Kidney epithelial cell (primary cell): ENCODE measurements around the gene PDCD4. TPM values are rescaled to one million over a fixed set of nuclear protein-coding genes. Genes with fewer than 3 reads are reported as not detected.
"Not testable (repeated sequence)": the region's sequence is repeated elsewhere in the genome, so short reads cannot be mapped to it uniquely, and the experiment has no call there.

Experiments used
- DNase-seq: peaks from one replicate; pipeline ENCODE4 v3.0.0-alpha.2; 2010; ENCODE audit warnings: low read depth
- H3K27me3 ChIP-seq: 2 replicates; pipeline ENCODE4 v1.6.0; 2011; ENCODE audit warnings: low read length; ENCODE audit not compliant: control insufficient read depth, insufficient read depth
- H3K36me3 ChIP-seq: 2 replicates; pipeline ENCODE4 v1.5.1; 2011; ENCODE audit warnings: low read length; ENCODE audit not compliant: control insufficient read depth, insufficient read depth
- H3K4me3 ChIP-seq: 2 replicates; pipeline ENCODE4 v1.5.1; 2011; ENCODE audit warnings: low read depth, mild to moderate bottlenecking, control low read depth, low read length
- total RNA-seq: library from RNA; depleted of rRNA; stranded (reverse); fragments of >200 nt; gene quantifications from 2 replicates; pipeline ENCODE4 v1.2.3, GENCODE V29; 2015
- TF ChIP-seq, protein P1 (sequence below): IDR thresholded peaks from 2 replicates; pipeline ENCODE4 v1.5.1; 2011; ENCODE audit warnings: mild to moderate bottlenecking, moderate library complexity, low read length, control low read depth, inconsistent platforms; ENCODE audit not compliant: insufficient read depth, poor library complexity, severe bottlenecking

The PDCD4 gene
- total RNA-seq, 1 donor from 2014 or later: 35.7 TPM

DNA sequence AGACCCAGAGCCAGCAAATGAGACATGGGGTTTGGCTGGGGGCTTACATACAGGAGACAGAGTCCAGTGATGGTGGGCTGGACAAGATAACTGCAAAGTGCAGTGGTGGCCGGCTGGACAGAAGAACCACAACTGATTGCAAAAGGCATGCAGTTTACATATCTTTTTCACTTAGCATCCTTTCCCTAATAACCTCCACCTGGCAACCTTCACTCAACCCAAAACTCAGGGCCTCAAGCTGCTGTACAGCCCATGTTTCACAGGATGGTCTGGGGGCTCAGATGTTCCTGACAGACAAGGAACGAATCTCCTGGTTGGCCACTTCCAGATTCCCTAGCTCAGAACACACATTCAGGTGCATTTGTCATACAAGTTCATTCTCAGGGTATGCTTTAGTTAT is 7.8 kb upstream of the PDCD4 start:
- DNase-seq: no peak
- Histone ChIP-seq H3K27me3 (no peaks in the 10 kb centered on the region), H3K4me3 (no peak overlapping the region), H3K36me3 (no peaks in the 10 kb centered on the region)
- TF ChIP-seq, protein P1, sequence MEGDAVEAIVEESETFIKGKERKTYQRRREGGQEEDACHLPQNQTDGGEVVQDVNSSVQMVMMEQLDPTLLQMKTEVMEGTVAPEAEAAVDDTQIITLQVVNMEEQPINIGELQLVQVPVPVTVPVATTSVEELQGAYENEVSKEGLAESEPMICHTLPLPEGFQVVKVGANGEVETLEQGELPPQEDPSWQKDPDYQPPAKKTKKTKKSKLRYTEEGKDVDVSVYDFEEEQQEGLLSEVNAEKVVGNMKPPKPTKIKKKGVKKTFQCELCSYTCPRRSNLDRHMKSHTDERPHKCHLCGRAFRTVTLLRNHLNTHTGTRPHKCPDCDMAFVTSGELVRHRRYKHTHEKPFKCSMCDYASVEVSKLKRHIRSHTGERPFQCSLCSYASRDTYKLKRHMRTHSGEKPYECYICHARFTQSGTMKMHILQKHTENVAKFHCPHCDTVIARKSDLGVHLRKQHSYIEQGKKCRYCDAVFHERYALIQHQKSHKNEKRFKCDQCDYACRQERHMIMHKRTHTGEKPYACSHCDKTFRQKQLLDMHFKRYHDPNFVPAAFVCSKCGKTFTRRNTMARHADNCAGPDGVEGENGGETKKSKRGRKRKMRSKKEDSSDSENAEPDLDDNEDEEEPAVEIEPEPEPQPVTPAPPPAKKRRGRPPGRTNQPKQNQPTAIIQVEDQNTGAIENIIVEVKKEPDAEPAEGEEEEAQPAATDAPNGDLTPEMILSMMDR: no peak

DNA sequence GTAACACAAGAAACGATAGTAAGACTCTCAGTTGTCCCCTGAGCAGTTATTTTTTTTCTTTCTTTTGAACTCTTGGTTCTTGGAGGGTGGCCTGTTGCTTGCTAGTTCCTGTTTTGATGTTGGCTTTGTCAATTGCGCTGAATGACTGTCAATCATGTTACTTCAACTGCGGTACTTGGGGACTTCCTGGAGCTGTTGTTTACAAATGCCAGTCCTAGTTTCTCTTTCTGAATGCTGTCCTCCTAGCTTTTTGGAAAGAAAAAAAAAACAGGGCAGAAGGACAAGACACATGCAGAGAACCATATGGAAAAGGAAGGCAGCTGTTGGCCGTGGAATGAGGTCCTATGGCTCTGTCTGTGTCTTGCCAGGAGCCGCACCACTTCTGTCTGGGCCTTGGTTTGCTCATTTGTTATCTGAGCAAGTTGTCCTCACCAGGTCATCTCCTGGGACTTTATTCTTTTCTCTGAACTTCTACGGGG is 7.0 kb upstream of the PDCD4 start:
- TF ChIP-seq, protein P1: no peak
- DNase-seq: no peak
- Histone ChIP-seq H3K4me3 (no peak overlapping the region), H3K36me3 (no peaks in the 10 kb centered on the region), H3K27me3 (no peaks in the 10 kb centered on the region)

DNA sequence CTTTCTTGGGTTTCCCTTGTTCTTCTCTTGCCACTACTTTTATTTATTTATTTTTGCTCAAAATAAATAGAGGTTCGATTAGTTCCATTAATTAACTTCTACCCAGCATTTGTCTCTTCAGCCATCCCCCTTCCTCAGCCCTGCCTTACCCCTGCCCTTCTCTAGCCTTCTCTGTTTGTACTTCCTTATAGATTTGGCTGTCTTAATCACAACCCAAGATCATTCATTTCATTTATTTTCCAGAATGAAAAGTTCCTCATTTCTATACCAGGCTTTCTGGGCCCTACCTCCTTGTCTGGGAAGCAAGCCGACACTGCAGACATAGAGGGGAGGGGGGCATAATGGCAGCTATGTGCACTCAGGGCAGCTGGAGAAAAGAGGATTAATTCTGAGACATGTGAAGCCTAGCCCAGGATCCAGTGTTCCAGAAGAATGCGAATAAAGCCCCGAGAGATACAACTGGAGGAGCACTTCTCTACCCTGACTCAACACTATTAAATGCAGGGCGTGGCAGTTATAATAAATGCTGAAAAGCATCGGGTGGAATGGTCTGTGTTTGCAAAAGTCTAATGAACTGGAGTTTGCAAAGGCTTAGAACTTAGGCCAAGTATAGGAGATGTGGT is 6.4 kb upstream of the PDCD4 start:
- DNase-seq: no peak
- TF ChIP-seq, protein P1: no peak

DNA sequence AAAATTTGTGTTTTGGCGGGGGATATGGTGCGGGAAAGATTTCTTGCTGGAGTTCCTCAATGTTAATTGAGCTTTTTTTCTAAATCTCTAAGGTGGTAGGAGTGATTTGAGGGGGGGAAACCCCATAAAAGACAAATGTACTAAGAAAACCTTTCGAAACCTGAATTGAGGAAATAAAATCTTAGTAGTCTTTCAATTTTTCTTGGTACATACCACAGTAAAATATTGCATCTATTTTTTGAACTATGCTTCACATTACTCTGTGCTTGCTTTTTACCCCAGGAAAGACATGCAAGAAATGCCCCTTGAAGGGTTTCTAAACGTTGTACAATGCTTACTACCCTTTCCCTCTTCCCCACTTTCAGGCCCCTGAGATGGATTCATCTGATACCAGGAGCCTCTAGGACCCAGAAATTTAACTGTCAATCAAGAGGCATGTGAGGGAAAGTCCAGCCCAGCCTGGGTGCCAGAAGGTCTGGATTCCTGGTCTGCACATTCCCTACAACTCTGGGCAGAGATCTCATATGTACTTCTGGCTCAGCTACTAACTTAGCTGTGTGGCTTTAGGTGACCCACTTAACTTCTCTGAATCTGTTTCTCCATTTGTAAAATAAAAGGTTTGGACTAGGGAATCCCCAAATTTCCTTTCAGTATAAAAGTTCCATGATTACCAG is 5.8 kb upstream of the PDCD4 start:
- Histone ChIP-seq H3K27me3 (no peaks in the 10 kb centered on the region), H3K4me3 (no peak overlapping the region), H3K36me3 (no peaks in the 10 kb centered on the region)
- no peak for DNase-seq
- TF ChIP-seq, protein P1: no peak

More for the DNA sequence above, 6.4 kb upstream of the PDCD4 start:
- Histone ChIP-seq H3K27me3 (no peaks in the 10 kb centered on the region), H3K4me3 (no peak overlapping the region), H3K36me3 (no peaks in the 10 kb centered on the region)

DNA sequence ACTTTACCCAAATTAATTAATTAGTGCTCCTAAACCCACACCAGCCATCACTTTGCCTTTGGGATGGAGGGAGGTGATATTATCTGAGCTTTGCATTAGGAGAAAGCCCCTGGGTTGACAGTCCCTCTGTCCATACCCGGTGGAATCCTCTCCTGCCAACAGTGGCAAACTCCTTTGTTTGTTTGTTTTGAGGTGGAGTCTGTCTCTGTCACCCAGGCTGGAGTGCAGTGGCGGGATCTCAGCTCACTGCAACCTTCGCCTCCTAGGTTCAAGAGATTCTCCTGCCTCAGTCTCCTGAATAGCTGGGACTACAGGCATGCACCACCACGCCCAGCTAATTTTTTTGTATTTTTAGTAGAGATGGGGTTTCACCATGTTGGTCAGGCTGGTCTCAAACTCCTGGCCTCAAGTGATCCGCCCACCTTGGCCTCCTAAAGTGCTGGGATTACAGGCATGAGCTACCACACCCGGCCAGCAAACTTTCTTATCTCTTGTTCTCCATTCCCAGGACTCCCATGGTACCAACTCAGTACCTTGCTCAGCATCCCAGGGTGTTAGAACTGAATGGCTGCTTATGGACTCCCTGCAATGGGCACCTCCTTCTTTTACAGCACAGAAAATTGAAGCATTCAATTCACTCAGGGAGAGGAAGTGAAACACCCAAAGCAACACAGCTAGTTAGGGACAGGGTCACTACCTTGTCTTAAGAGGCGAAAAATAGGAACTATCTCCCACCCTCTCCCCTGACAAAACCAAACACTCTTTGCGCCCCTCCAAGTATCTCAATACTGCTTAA is 4.5 kb upstream of the PDCD4 start:
- H3K36me3 ChIP-seq, H3K4me3 ChIP-seq, DNase-seq, H3K27me3 ChIP-seq: not testable (repeated sequence)

DNA sequence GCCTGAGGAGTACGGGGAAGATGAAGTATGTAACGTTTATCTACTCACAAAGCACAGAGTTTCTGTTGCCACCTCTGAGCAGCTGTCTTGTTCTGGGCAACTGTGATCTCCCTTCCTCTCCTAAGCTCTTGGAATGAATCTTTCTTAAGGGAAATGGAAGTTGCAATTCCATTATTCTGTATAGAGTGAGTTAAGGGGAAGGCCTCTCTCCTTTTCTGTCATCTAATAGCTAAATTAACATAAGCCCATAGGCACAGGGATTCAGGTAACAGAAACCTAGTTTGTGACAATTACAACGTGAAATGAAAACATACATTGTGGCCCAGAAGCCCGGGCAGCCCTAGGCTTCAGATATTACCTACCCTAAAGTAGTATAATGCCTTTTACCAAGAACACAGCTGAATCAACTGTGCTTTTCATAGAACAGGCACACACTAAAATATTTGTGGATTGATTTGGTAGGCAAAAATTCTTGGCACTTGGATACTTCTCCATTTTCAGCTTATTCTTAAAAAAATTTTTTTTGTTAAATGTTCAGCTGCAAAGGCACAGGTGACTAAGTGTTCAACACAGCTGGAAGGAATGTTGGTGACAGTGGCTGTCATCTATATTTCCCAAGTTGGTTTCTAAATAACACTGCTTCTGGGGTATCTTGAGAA is 3.8 kb upstream of the PDCD4 start:
- TF ChIP-seq, protein P1: no peak
- no peak overlapping the region for H3K4me3 ChIP-seq
- no peaks in the 10 kb centered on the region for H3K27me3 ChIP-seq
- no peak for DNase-seq
- no peaks in the 10 kb centered on the region for H3K36me3 ChIP-seq
